Right ventricle myocardium superior (tissue), 1 donor: ENCODE data around the gene PVR. TPM values are rescaled to one million over a fixed set of nuclear protein-coding genes. Genes with fewer than 3 reads are reported as not detected.
"Not testable (repeated sequence)": the region's sequence is repeated elsewhere in the genome, so short reads cannot be mapped to it uniquely, and the experiment has no call there.

Experiments
- ATAC-seq: fragments of 200-7000 bp; cut with Tn5 transposase; one replicate; pipeline ENCODE4 v1.9.1; 2020; ENCODE audit warnings: mild to moderate bottlenecking; ENCODE audit not compliant: poor library complexity
- DNase-seq: peaks from one replicate; pipeline ENCODE4 v3.0.0-alpha.2; 2020
- intact Hi-C: fragments of 100-400 bp; cut with DNase I; formaldehyde crosslinking; loops from one replicate; pipeline ENCODE4 v1.11.2; 2022
- long read RNA-seq: library from polyadenylated mRNA; unstranded; transcript quantifications from one replicate; pipeline ENCODE4 v2.0.0, GENCODE V29; 2021
- total RNA-seq: library from RNA; stranded (reverse); fragmentation: NEBNext Ultra II Directional; extraction: Animal tissue kit (Norgen Biotek cat#: 25700); gene quantifications from one replicate; pipeline ENCODE4 v1.2.1, GENCODE V29; 2021
- donor health status: DM: no; HTN: yes; CAD: no; lungs with severe emphysema.

PVR gene, protein sequence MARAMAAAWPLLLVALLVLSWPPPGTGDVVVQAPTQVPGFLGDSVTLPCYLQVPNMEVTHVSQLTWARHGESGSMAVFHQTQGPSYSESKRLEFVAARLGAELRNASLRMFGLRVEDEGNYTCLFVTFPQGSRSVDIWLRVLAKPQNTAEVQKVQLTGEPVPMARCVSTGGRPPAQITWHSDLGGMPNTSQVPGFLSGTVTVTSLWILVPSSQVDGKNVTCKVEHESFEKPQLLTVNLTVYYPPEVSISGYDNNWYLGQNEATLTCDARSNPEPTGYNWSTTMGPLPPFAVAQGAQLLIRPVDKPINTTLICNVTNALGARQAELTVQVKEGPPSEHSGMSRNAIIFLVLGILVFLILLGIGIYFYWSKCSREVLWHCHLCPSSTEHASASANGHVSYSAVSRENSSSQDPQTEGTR
- 32.1 TPM for total RNA-seq
- long read RNA-seq, transcript PVR-205 (8 exons, 3,325 nt) = major isoform, 62 of 117 reads
- long read RNA-seq, transcript PVR-204 (6 exons, 1,344 nt) = minor isoform, 38 of 117 reads
- long read RNA-seq, partial matches to known transcripts = 6 of 117 reads
- long read RNA-seq, other reads (novel, unspliced or antisense) = 9 of 117 reads

- peak; percentile 87 for DNase-seq
- intact Hi-C loops = no loop called here
- ATAC-seq = peak; percentile 93
These were observed at the start of gene PVR for GRCh38 chr19:44643605-44644401. PVR (plus strand) TSS chr19:44643910; CDS start chr19:44644097, 187 bp downstream.

DNA sequence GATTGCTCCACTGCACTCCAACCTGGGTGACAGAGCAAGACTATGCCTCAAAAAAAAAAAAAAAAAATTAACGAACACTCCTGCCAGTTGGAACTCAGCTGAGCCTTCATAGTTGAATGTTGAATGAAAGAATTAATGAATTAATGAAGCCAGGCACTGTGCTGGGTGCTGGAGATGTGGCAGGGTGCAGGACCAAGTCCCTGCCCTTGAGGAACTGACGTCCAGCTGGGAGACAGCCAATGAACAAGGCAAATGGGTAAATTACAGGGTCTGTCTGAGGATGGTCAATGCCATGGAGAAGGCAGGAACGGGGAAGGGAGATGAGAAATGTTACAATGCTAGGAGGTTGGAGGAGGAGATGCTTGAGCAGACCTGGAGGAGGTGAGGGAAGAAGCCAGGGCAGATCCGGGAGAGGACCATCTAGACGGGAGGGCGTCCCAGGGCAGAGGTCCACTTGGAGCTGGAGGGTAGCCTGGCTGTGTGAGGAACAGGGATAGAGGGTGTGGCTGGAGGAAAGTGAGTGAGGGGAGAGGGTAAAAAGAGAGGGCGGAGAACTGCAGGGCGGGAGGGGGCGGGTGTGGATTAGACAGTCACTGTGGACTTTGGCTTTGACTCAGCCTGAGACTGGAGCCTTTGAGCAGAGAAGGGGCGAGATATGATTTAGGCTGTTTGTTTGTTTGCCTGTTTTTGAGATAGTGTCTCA lies 47.1 kb upstream of the PVR start:
- DNase-seq (no peak), ATAC-seq (no peak)
- intact Hi-C loops = no loop called here

DNA sequence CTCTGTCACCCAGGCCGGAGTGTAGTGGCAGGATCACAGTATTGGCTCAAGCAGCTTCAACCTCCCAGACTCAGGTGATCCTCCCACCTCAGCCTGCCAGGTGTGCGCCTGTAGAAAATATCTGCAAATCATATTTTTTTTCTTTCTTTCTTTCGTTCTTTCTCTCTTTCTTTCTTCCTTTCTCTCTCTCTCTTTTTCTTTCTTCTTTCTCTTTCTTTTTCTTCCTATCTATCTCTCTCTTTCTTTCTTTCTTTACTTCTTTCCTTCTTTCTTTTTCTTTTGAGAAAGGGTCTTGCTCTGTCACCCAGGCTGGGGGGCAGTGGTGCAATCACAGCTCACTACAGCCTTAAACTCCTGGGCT lies 46.6 kb upstream of the PVR start:
- DNase-seq (no peak), ATAC-seq (no peak)
- intact Hi-C loops = no loop called here

GRCh38 chr19:44598355-44598754 lies 45.4 kb upstream of the PVR start:
- intact Hi-C loops = no loop called here
- no peak for DNase-seq
- no peak for ATAC-seq

GRCh38 chr19:44598880-44599279 lies 44.8 kb upstream of the PVR start:
- no peak for ATAC-seq
- no peak for DNase-seq
- intact Hi-C loops = no loop called here

DNA sequence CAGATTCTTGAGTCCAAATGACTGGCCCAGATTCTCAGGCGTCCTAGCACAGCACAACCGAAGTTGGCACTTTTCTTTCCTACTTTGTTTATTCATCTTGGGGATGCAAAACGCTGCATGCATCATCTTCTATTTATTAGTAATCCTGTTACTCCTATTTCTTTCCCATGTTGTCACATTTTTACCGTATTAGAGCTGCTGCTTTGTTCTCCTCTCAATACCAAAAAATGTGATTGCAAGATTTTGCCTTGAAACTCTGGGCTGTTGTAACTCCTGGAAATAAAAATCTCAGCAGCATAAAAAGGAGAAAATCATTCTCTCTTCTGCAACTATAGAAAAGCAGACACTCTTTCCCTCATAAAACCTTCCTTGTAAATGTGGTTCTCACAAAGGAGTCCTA lies 43.2 kb upstream of the PVR start:
- ATAC-seq (no peak), DNase-seq (no peak)
- intact Hi-C loops = no loop called here

DNA sequence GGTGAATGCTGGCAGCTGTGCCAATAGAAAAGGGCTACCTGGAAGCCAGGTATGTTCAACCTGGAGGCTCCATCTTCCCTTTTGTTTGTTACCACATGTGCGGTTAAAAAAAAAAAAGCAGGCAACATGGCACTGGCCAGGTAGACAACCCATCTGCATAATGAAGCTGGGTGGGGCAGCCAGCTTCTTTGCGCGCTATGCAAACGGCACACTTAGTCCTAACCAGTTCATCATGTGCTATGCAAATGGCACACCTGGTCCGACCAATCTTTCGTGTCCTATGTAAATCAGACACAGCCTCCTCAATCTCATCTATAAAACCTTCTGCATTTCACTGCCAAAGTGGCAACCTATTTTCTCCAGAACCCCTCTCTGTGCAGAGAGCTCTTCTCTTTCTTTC lies 41.6 kb upstream of the PVR start:
- no peak for ATAC-seq
- no peak for DNase-seq
- intact Hi-C loops = no loop called here

DNA sequence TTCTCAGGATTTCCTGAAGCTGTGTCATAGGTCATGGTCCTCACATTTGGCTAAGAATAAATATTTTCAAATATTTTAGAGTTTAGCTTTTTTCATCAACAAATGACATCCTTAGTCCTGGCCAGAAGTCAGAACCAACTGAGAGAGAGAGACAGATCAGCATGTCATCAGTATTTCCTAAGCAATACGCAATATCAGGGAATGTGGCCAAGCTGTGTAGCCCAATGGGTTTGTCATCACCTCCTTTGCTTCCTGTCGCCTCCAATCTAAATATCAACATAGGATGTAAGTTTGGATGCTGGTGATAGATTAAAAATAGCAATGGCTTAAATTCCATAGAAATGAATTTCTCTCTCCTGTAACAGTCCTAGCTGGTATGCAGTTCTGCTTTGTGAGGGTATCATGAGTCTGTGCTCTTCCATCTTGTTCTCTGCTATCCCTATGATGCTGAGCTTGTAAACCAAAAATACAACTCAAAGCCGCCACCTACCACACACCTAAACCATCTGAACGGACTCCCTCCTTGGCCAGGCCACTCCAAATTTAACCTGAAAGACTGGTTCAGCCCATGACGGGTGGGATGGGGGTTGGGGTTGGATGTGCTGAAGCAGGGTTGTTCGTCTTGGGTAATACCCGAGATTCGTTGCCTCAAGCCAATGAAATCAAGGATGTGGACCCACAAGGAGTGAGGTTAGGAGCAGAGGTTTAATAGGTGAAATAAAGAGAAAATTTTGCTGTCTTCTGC lies 40.3 kb upstream of the PVR start:
- ATAC-seq (no peak), DNase-seq (no peak)
- intact Hi-C loops = no loop called here

GRCh38 chr19:44604241-44604640 lies 39.5 kb upstream of the PVR start:
- ATAC-seq (no peak), DNase-seq (no peak)
- intact Hi-C loops = no loop called here

DNA sequence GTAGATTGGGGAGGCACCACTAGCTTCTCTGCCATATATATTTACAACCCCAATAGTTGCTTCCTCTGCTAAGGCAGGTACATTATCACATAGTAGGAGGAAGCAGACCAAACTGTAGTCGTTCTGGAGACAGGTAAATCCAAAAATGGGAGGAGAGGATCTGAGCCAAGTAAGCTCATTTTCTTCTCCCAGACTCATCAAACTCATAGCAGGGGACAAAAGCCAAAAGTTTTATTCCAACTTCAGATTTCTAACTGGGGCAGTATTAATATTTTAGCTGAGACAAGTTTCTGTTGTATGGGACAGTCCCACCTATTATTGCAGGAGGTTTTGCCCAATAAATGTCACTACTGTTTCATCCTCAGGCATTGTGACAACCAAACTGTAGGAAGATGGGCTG lies 38.2 kb upstream of the PVR start:
- intact Hi-C loops = no loop called here
- ATAC-seq = no peak
- no peak for DNase-seq

- ATAC-seq = peak; percentile 64
- intact Hi-C loops = no loop called here
- DNase-seq = no peak
These were observed 36.7 kb upstream of the PVR start for GRCh38 chr19:44607049-44607448.

DNA sequence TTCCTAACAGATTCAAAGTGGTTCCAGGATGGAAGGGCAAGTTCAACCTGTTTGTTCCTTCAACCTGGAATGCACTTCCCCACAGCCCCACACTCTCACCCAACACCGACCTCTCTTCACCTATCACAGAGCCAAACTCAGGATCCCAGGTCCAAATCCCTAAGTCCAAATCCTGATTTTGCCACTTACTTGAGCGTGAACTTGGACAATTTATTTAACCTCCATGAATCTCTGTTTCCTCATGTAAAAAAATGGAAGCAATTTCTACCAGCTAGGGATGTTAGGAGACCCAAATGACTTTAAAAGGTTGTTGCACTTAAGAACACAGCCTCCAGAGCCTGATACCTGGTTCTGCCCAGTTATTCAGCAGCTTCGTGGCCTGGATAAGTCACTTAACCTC lies 35.8 kb upstream of the PVR start:
- intact Hi-C loops = no loop called here
- ATAC-seq (no peak), DNase-seq (no peak)

DNA sequence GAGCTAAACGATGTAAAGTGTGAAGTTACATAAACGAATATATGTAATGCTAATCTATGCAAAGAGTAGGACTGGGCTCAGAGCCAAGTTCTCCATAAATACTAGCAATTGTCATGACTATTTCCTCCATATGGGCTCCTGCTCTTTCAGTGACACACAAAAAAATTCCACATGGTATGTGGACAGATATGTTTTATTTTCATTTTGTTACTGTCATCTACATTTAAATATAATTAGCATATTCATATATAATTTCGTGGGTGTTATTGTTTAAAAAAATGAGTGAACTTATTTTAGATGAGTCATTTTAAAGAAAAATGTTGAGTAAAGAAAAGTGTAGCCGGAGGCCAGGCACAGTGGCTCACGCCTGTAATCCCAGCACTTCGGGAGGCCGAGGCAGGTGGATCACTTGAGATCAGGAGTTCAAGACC lies 35.3 kb upstream of the PVR start:
- intact Hi-C loops = no loop called here
- ATAC-seq (no peak), DNase-seq (no peak)

- DNase-seq (no peak), ATAC-seq (no peak)
- intact Hi-C loops = no loop called here
These were observed 34.5 kb upstream of the PVR start for GRCh38 chr19:44609219-44609618.

DNA sequence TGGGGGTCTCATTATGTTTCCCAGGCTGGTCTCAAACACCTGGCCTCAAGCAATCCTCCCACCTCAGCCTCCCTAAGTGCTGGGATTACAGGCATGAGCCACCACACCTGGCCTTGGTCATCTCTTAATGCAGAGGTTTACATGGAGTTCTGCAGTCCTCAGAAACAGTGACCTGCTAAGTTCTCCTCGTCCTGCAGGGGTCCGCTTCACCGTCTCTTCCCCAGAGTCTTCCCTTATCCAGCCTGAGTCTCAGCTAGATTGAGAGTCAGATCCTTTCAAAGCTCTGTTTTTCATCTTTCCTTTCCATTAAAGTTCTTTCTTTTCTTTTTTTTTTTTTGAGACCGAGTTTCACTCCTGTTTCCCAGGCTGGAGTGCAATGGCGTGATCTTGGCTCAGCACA lies 33.2 kb upstream of the PVR start:
- intact Hi-C loops, DNase-seq: not testable (repeated sequence)
- peak; percentile 47 for ATAC-seq

- DNase-seq (no peak), ATAC-seq (no peak)
- intact Hi-C loops = no loop called here
These were observed 31.9 kb upstream of the PVR start for GRCh38 chr19:44611812-44612295.

DNA sequence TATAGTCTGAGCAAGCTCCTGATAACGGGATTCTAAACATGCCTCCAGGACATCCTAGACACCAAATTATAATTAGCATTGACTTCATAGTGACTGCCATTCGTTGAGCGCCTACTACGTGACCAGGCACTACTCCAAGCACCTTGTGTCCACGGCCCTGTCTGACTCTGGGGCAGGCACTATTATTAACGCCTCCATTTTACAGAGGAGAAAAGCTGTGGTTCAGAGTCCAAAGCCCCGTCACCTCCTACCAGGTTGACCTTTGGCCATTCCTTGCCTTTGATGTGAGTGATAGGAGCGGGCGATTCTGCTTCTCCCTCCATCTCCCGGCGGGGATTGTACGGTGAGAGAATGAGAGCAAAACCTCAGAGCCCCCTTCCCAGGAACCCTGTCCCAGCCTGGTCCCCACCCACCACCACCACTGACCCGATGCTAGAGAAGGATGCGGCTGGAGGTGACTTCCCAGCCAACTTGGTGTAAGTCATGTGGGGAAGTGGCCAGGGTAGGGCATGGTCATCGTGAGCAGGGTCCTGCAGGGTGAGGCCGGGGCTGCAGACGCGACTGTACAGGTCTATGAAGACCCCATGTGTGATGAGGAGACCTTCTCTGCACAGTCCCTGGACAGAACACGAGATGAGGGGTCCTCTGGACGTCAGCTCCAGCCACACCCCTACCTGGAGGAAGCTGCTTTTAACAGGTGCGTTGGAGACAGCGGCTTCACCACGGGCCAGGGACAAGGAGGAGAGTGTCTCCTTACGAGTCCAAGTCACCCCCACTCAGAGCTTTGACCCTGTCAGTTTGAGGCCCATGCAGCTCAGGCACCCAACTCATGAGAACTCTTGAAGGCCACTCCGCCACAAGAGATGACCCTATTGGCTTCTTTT lies 30.2 kb upstream of the PVR start, which contains the start of gene IGSF23:
Gene IGSF23, plus strand, starts transcription at position 269 of the 884 bp plus-strand sequence. Its CDS starts 83 bp downstream, at position 352.
- ATAC-seq (no peak), DNase-seq (no peak)
- intact Hi-C loops = no loop called here
